HEK293 (cell line): ENCODE results near the gene JPH2.
A peak's percentile ranks its signal among the peaks of the same experiment; 100 is the strongest.

Experiments used
- BCL11B ChIP-seq: fragments of 450-650 bp; formaldehyde crosslinking; IDR thresholded peaks from 2 replicates; pipeline ENCODE4 v1.5.1; 2016; ENCODE audit warnings: low read depth, missing biosample characterization, missing genetic modification characterization
- GLIS1 ChIP-seq: fragments of 450-650 bp; formaldehyde crosslinking; IDR thresholded peaks from 2 replicates; pipeline ENCODE4 v1.5.1; 2016; ENCODE audit warnings: missing biosample characterization, missing genetic modification characterization
- GLIS2 ChIP-seq: fragments of 450-650 bp; formaldehyde crosslinking; IDR thresholded peaks from 2 replicates; pipeline ENCODE4 v1.5.1; 2016; ENCODE audit warnings: missing biosample characterization, missing genetic modification characterization
- HIC1 ChIP-seq: fragments of 450-650 bp; formaldehyde crosslinking; IDR thresholded peaks from 2 replicates; pipeline ENCODE4 v1.5.1; 2016; ENCODE audit warnings: missing biosample characterization, missing genetic modification characterization
- PRDM10 ChIP-seq: fragments of 450-650 bp; formaldehyde crosslinking; IDR thresholded peaks from 2 replicates; pipeline ENCODE4 v1.5.1; 2016; ENCODE audit warnings: missing biosample characterization, missing genetic modification characterization
- SCRT2 ChIP-seq: fragments of 450-650 bp; formaldehyde crosslinking; IDR thresholded peaks from 2 replicates; pipeline ENCODE4 v1.5.1; 2016; ENCODE audit warnings: missing biosample characterization, missing genetic modification characterization
- TSHZ1 ChIP-seq: fragments of 450-650 bp; formaldehyde crosslinking; IDR thresholded peaks from 2 replicates; pipeline ENCODE4 v1.5.1; 2016; ENCODE audit warnings: missing biosample characterization, missing genetic modification characterization, borderline replicate concordance
- ZFP69B ChIP-seq: fragments of 450-650 bp; formaldehyde crosslinking; IDR thresholded peaks from 2 replicates; pipeline ENCODE4 v1.5.1; 2016; ENCODE audit warnings: missing biosample characterization, missing genetic modification characterization
- ZNF157 ChIP-seq: fragments of 450-650 bp; formaldehyde crosslinking; IDR thresholded peaks from 2 replicates; pipeline ENCODE4 v1.5.1; 2016; ENCODE audit warnings: missing biosample characterization, missing genetic modification characterization
- ZNF169 ChIP-seq: fragments of 450-650 bp; formaldehyde crosslinking; IDR thresholded peaks from 2 replicates; pipeline ENCODE4 v1.5.1; 2016; ENCODE audit warnings: missing biosample characterization, missing genetic modification characterization
- ZNF2 ChIP-seq: fragments of 450-650 bp; formaldehyde crosslinking; IDR thresholded peaks from 2 replicates; pipeline ENCODE4 v1.5.1; 2016; ENCODE audit warnings: missing biosample characterization, missing genetic modification characterization
- ZNF391 ChIP-seq: fragments of 450-650 bp; formaldehyde crosslinking; IDR thresholded peaks from 2 replicates; pipeline ENCODE4 v1.5.1; 2016; ENCODE audit warnings: low read depth, missing biosample characterization, missing genetic modification characterization, borderline replicate concordance
- ZNF426 ChIP-seq: fragments of 450-650 bp; formaldehyde crosslinking; IDR thresholded peaks from 2 replicates; pipeline ENCODE4 v1.5.1; 2017; ENCODE audit warnings: missing biosample characterization, missing genetic modification characterization, mild to moderate bottlenecking, inconsistent platforms, moderate library complexity
- ZNF501 ChIP-seq: fragments of 450-650 bp; formaldehyde crosslinking; IDR thresholded peaks from 2 replicates; pipeline ENCODE4 v1.5.1; 2016; ENCODE audit warnings: missing biosample characterization, missing genetic modification characterization
- ZNF518A ChIP-seq: fragments of 450-650 bp; formaldehyde crosslinking; conservative IDR thresholded peaks from 2 replicates; pipeline ENCODE4 v1.5.1; 2016; ENCODE audit warnings: low read depth, missing biosample characterization, missing genetic modification characterization
- ZNF555 ChIP-seq: fragments of 450-650 bp; formaldehyde crosslinking; conservative IDR thresholded peaks from 2 replicates; pipeline ENCODE4 v1.5.1; 2017; ENCODE audit warnings: missing biosample characterization, mild to moderate bottlenecking, missing genetic modification characterization, inconsistent platforms
- ZNF600 ChIP-seq: fragments of 450-650 bp; formaldehyde crosslinking; IDR thresholded peaks from 2 replicates; pipeline ENCODE4 v1.5.1; 2016; ENCODE audit warnings: missing biosample characterization, missing genetic modification characterization
- ZNF629 ChIP-seq: fragments of 450-650 bp; formaldehyde crosslinking; IDR thresholded peaks from 2 replicates; pipeline ENCODE4 v1.5.1; 2017; ENCODE audit warnings: missing biosample characterization, missing genetic modification characterization
- ZNF639 ChIP-seq: fragments of 450-650 bp; formaldehyde crosslinking; IDR thresholded peaks from 2 replicates; pipeline ENCODE4 v1.5.1; 2016; ENCODE audit warnings: missing biosample characterization, missing genetic modification characterization
- ZSCAN23 ChIP-seq: fragments of 450-650 bp; formaldehyde crosslinking; IDR thresholded peaks from 2 replicates; pipeline ENCODE4 v1.5.1; 2016; ENCODE audit warnings: missing biosample characterization, missing genetic modification characterization
- ZSCAN4 ChIP-seq: fragments of 450-650 bp; formaldehyde crosslinking; IDR thresholded peaks from 2 replicates; pipeline ENCODE4 v1.5.1; 2017; ENCODE audit warnings: missing biosample characterization, missing genetic modification characterization

The JPH2 gene

GRCh38 chr20:44204156-44204831, 17.3 kb upstream of the JPH2 start (continued):
- no peak for TF ChIP-seq ZNF518A
- TF ChIP-seq ZNF501 (tag by site-specific recombination): no peak
- TF ChIP-seq ZSCAN4 (tag by site-specific recombination): no peak
- TF ChIP-seq ZNF629: peak; percentile 80
- TF ChIP-seq ZNF426 (tag by site-specific recombination): no peak
- TF ChIP-seq TSHZ1 (tag by site-specific recombination): no peak
- no peak for TF ChIP-seq GLIS1 (tag by site-specific recombination)
- TF ChIP-seq PRDM10 (tag by site-specific recombination): 0 out of 2 replicates have a peak, but pooled peaks have one; percentile 17
- no peak for TF ChIP-seq ZSCAN23 (tag by site-specific recombination)
- no peak for TF ChIP-seq ZNF169 (tag by site-specific recombination)
- TF ChIP-seq BCL11B (tag by site-specific recombination): no peak
- no peak for TF ChIP-seq ZNF555 (tag by site-specific recombination)
- no peak for TF ChIP-seq ZNF600
- peak; percentile 93 for TF ChIP-seq SCRT2
- 0 out of 2 replicates have a peak, but pooled peaks have one; percentile 25 for TF ChIP-seq HIC1 (tag by site-specific recombination)
- no peak for TF ChIP-seq ZNF157 (tag by site-specific recombination)
- peak; percentile 50; the same call in 1 of the 2 replicates for TF ChIP-seq ZNF639 (tag by site-specific recombination)
- TF ChIP-seq ZNF2: no peak
- no peak for TF ChIP-seq GLIS2 (tag by site-specific recombination)
- no peak for TF ChIP-seq ZNF391 (tag by site-specific recombination)
- TF ChIP-seq ZFP69B: no peak
